CD4-positive, alpha-beta T cell treated with Interleukin-4 for 1 hour (primary cell): Measurements from ENCODE around the gene UPF1.

Source experiments
- DNase-seq, 2 donors: peaks; one replicate each; pipeline ENCODE4 v3.0.0-alpha.2; 2020 to 2022

UPF1 gene

DNA sequence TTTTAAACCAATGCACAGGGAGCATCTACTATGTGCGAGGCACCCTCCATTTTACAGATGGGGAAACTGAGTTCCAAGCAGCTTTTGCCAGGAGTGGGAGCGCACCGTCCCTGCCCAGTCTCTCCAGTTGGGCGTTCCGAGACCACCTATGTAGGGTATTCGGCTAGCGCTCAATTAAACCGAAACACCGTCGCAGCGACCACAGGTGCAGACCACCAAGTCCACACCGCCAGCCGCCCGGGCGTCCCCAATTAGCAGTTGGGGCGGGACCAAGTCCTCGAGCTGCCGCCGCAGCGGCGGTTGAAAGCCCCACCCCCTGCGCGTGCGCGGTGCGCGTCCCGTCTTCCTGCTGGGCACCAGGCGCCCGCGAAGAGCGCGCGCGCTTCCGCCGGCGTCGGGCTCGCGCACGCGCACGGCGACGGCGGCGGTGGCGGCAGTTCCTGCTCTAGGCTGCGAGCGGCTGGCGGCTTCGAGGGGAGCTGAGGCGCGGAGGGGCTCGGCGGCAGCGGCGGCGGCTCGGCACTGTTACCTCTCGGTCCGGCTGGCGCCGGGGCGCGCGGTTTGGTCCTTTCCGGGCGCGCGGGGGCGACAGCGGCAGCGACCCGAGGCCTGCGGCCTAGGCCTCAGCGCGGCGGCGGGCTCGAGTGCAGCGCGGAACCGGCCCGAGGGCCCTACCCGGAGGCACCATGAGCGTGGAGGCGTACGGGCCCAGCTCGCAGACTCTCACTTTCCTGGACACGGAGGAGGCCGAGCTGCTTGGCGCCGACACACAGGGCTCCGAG, at the start of gene UPF1:
UPF1 (plus strand) TSS at position 436 of the 782 bp plus-strand sequence; CDS start at position 687, 251 bp downstream.
- DNase-seq = peak; percentile 96

DNA sequence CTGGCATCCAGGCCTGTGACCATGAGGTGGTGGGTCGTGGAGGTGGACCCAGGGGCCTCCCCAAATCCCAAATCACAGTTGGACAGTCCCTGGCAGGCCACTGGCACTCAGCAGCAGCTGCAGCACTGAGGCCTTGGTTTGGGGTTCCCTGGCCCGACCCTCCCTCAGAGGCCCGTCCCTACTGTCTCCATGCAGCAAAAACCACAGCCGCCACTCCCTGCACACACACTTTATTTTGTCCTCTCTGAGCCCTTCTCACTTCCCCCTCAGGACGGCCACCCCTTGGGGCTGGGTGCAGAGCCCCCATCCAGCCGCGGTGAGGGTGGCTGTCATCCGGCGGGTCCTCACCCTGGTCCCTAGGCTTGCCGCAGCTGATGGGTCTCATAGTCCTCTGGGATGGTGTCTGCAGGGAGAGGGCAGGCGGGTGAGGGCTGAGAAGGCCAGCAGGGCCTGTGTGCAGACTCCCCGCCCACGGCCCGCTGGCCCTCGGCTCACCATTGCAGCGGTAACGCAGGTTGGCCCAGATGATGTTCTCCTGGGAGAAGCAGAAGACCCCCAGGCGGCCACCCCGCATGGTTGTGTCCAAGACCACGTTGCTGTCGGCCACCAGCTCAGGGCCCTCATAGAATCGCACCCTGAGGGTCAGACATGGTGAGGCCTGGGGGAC, 49.1 kb upstream of the UPF1 start:
- DNase-seq = no peak

DNA sequence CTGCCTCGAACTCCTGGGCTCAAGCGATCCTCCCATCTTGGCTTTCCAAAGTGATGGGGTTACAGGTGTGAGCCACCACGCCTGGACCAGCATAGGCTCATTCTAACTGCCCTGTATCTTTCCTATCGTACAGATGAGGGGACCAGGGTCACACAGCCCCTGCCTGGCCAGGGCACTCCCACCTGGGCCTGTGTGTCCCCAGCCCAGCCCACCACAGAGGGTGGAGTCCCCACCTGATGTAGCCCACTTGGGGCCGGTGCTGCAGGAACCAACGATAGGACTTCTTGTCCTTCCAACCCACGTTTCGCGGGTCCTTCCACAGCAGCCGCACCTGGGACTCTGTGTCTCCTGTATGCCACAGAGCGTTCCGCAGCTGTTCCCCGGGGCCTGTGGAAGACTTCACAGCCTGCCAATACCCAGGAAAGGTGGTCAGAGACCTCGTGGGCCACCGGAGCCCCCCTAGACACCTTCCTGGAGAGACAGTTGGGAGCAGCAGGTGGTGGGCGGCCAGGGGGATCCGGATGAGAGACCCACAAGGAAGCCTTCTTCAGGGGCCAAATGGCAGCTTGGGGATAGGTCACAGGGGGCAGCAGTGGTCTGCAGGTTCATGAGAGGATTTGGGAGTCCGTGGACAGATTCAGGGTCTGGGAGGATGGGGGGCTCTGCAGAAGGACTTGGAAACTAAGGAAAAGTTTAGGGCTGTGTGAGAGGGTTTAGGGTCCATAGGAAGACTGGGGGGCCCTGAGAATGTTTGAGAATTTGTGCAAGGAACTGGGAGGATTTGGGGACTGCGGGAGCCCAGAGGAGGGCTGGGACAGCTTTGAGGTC, 47.6 kb upstream of the UPF1 start:
- DNase-seq = no peak

DNA sequence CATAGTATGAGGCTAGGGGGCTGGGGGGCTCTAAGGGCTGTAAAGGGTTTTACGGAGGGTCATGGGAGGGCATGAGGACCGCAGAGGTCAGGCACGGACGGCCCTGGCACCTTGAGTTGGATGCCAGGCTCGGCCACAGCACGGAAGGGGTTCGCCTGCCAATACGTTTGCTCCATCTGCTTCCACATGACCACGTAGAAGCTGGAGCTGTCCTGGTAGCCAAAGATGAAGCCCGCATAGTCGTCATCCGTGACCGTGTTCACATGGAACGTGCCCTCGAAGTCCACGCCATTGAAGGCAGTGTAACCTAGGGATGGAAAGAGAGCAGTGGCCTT, 47.0 kb upstream of the UPF1 start:
- no peak for DNase-seq

DNA sequence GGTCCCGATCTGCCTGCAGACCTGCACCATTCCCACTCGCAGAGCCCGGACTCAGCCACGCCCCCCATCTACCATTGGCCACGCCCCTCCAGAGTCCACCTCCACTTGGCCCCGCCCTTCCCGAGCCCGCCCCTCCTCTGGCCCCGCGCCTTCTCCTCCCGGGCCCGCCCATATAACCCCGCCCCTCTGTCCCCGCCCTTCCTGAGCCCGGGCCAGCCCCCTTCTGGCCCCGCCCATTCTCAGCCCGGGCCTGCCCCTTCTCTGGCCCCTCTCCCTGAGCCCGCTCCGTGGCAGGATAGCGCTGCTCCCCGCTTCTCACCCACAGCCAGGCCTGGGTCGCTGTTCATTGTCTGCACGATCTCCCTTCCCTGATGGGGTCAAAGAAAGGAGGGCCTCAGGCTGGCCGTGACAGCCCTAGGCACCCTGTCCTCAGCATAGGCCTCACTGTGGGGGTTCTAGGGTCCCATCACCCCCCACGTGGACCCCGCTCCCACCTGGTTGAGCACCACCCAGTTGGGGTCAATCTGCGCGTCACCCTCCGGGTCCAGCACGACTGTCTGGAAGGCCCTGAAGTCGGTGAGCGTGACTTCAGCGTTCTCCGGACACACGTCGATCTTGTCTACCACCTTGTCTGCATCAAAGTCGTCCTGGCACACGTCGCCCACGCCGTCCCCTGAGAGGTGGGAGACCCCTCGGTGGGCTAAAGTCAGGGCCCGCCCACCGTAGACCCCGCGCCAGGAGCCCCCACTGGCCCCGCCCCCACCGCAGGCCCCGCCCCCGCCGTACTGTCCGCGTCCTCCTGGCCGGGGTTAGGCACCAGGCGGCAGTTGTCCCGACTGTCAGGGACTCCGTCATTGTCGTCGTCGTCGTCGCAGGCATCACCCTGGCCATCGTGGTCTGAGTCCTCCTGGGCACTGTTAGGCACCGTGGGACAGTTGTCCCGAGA, 46.3 kb upstream of the UPF1 start:
- peak; percentile 69 to 73 for DNase-seq

DNA sequence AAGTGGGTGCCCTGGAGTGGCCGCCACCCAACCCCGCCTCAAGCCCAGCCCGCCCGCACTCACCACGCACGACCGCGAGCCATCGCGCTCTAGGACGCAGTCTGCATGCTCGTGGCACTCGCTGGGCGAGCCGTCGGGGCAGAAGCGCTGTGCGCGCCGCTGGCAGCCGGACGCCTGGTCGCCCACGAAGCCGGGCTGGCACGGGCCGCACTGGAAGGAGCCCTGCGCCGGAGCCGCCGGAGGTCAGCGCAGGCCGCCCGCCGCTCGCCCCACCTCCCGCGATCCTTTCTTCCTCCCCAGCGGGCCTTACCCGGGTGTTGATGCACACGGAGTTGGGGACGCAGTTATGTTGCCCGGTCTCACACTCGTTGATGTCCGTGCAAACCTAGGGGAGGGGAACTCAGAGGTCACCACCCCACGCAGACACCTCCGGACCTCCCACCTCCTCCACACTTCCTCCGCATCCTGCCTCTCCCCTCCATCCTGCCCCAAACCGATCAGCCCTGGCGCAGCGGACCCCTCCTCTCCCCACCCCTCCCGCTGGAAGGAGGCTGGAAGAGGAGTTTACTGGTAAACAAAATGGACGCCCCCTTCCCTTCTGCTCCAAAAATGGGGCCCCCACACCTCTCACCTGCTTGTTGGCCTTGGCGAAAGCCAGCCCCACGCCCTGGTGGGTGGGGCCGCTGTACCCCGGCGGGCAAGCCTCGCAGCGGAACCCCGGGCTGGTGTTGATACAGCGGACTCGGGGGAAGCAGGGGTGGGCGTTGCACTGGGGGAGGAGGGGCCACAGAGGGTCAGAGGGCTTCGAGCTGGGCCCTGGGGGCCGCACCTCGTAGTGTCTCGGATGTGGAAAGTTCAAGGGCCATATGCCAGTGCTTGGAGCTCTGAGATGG, 43.0 kb upstream of the UPF1 start:
- DNase-seq = no peak

DNA sequence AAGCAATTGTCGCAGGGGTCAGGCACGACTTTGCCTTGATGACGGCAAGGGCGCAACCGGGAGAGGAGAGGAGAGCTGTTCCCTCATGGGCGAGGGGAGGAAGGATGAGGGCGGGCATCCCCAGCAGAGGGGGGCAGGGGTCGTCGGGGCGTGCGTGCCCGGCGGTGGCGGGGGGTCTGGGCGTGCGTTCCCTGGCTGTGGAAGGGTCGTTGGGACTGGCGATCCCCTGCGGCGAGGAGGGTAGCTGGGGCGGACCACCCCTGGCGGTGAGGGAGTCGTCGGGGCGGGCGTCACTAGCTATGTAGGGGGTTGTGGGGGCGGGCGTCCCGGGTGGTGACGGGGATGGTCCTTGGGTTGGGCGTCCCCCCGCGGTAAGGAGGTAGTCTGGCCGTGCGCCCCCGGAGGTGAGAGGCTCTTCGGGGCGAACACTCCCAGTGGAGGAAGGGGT, 42.3 kb upstream of the UPF1 start:
- no peak for DNase-seq

DNA sequence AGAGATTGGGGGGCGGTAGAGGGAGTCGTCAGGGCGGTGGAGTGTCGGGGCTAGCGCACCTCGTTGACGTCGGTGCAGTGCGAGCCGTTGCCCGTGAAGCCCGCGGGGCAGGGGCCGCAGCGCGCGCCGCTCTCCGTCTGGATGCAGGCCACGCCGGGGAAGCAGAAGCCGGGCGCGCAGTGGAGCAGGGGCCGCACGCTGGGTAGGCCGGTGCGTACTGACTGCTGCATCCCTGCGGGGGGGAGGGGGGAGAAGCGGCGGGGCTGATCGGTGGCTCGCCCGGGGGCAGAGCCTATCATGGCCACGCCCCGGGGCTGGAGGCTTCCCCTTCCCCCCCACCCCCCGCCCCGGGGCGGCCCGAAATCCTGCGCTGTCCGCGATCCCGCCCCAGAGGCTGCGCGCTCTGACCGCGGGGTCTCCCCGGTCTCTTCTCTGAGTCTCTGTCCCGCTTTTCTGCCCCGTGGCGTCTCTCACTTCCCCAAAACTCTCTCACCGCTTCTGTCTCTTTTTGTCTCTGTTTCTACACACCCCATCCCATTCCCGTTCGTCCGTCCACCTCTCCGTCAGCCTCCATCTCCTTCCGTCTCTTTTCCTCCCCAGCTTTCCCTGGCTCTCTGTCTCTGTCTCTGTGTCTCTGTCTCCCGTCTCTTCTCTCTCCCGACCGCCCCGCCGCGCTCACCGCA, 41.7 kb upstream of the UPF1 start:
- peak; percentile 25 to 46 for DNase-seq

DNA sequence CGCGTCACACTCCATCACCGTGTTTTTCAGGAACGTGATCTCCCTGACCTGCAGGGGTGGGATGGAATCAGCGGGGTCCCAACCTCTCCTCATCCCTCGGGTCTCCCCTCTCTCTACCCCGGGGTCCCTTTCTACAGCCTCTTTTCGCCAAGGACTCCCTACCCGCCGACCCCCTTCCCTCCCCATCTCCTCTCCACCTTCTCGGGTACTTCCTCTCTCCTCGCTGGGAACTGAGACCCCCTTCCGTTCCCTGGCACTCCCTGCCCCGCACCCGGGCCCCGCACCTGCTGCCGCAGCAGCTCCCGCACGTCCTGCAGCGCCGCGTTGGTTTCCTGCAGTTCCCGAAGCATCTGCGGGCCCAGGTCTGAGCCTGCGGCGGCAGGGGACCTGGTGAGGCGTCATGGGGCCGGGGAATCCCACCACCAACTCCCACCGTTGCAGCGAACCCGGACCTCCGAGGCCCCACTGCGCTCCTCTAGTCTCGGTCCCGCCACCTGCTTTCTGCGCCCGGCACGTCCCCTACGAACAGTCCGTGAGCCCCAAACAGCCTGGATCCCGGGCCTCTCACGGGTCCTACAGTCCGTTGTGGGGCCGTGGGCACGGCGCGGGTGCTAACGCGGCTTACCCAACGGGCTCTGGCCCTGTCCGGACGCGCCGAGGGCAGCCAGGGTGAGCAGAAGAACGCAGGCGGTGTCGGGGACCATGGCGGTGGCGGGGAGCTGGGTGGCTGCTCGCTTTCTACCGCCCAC, 41.0 kb upstream of the UPF1 start, which contains the start of gene COMP:
COMP (minus strand) TSS at position 740 of the 749 bp plus-strand sequence; CDS start at position 704, 36 bp downstream.
- DNase-seq = no peak

DNA sequence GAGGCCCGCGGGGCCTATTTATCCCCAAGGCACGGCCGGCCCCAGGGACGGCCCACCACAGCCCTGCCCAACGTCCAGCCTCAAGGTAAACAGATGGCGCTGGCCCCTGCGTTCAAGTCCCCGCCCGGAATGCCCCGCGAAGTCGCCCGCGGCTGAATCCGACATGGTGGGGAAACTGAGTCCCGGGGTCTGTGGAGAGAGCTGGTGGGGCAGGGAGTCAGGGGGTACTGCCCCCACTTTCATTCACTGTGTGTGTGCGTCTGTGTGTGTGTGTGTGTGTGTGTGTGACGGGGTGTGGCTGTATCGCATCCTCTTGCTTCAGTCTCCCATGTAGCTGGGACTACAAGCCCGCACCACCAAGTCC, 40.5 kb upstream of the UPF1 start:
- no peak for DNase-seq

DNA sequence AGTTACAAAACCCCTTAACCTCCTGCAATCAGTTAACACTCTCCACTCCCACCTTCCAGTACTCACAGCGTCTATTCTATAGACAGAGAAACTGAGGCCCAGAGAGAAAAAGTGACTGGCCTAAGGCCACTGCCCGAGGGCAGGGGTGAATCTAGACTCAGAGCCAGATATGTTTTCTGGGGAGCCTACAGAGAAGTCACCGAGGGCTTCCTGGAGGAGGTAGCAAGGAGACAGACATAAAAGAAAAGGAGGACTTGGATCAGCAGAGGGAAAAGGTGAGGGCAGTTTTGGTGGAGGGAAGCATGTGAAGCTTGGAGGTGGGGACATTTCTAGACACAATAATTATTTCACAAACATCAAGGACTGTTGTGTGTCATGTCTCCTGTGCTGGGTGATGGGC, 39.1 kb upstream of the UPF1 start:
- DNase-seq = no peak

DNA sequence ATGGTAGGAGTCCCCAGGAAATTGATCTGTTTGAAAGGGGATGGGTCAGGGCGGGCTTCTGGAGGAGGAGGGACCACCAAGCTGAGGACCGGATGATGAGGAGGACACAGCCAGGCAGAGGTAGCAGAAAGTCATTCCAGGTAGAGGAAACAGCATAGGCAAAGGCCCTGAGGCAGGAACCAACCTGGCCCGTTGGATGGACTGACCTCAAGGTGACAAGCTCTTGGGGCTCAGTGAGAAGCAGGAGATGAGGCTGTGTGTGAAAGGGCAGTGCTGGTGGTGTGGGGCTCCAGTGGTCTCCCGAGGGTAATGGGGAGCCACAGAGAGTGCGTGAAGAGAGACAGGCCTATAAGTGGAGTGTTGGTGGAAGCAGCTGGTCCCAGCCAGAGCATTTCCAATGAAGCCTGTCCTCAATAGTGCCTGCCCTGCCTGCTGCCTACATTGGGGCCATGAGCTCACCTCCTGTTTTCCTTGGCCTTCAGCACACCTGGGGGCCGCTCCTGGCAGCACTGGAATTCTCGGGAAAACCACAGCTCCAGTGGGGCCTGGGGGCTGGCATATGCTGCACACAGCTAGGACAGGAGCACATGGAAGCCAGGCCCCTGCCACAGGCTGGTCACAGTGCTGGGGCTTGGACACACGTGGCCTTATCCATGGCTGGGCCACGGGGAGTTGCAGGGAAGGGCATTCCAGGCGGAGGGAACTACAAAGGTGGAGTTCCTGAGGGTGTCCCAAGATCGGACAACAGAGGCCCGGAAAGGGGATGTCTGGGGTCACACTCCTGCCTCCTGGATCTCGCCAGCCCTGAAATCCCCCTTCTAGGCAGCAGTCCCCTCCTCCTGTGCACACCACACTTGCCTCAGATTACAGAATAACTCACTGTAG, 38.4 kb upstream of the UPF1 start:
- no peak for DNase-seq

DNA sequence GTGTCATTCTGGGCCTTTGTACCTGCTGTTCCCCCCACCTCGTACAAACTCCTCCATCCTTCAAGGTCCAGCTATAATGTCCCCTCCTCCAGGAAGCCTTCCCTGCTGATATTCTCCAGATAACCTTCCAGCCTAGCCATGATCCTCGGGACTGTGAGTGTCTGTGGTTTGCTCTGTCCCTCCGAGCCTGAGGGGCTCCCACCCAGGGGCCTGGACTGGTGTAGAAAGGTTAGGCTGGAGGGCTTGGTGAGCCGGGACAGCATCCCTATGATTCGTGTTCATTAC, 37.8 kb upstream of the UPF1 start:
- DNase-seq = no peak

DNA sequence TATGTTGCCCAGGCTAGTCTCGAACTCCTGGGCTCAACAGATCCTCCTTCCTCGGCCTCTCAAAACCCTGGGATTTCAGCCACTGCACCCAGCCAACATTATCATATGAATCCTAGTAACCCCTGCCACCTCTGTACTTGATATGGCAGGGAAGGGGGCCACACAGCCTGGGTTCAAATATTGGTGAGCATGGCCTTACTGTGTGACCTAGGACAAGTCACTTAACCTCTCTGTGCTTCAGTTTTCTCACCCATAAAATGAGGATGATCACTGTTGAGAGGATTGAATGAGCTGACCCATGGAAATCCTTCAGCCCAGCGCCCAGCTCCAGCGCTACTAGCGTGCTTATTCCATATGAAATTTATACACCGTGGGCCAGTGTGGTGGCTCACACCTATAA, 37.1 kb upstream of the UPF1 start:
- no peak for DNase-seq

DNA sequence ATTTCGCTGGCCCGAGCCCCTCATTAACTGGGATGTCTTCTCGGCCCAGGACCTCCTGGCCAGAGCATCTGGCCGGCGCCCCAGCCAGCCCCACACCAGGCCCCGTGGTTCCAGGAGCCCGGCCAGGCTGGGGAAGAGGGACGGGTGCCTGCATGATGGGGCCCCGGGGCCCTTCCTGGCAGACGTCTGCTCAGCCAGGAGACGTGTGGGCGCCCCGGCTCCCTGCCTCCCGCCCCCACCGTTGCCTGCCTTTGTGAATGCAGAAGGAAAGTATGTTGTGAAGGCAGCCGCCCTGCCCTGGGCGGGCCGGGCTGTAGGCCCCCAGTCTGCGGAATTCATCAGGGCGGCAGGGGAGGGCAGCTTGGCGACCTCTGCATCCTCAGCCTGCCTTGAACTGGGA, 36.2 kb upstream of the UPF1 start:
- DNase-seq = no peak

DNA sequence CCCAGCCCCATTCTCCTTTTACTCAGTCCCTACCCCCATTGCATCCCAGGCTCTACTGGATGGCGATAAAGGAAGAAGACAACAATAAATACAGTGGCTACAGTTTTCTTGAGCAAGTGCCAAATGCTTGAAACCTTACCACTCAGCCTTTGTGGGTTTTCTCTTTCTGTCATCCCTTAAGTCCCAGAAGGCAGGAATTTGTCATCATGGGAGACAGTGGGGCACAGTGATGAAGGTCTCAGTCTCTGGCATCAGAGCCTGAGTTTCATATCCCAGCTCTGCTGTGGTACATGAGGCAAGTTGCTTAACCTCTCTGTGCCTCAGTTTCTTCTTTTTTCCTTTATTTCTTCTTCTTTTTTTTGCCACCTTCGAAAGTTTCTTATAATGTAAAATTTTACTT, 35.5 kb upstream of the UPF1 start:
- no peak for DNase-seq

DNA sequence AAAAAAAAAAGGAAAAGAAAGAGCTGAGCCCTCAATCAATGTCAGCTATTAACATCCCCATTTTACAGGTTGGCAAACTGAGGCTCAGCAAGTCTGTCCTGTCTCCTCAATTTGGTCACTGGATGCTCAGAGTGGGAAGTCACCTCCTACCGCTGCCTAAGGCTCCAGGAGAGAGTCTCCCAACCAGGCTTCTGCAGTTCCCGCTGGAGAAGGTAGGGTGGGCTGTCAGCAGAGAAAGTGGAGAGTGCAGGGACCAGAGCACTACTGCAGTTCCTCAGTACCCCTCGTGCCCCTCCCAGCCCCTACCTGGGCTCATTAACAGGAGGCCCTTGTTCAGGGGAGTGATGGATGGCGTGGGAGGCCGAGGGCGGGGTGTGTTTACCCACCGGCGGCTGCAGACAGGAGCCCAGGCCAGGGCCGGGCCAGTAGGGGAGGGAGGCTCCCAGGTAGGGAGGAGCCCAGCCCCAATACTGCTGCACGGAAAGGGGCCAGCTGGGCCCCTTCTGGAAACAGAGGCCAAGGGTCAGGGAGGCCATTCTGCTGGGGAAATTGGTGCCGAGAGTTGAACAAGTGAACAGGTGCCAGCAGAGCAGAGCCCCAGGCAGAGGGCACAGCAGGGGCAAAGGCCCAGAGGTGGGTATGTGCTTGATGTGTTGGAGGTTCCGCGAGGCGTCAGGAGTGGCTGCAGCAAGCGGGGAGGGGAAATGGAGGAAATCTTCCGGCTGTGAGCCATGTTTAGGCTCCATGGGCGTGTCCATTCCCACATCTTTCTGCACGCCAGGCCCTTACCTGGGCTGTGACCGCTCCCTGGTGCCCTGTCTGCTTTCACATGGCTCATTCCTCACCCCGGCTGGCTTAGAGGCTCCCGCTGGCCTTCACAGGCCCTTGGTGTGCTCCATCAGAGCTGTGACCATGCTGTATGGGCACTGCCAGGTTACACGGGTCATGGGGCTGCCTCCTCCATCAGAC, 33.1 kb upstream of the UPF1 start:
- DNase-seq = no peak

DNA sequence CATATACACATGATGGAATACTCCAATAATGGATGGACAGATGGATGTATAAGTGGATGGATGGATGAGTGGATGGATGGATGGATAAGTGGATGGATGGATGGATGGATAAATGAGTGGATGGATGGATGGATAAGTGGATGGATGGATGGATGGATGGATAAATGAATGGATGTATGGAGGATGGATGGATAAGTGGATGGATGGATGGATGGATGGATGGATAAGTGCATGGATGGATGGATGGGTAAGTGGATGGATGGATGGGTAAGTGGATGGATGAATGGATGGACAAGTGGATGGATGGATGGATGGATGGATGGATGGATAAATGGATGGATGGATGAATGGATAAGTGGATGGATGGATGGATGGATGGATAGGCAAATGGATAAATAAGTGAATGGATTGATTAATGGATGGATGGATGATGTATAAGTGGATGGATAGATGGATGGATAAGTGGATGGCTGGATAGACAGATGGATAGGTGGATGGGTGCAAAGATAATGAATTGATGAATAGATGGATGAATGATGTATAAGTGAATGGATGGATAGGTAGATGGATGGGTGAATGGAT, 32.3 kb upstream of the UPF1 start:
- DNase-seq = no peak
